Body of pancreas (tissue), 4 donors: Measurements from ENCODE around the gene DPH2. TPM values are rescaled to one million over a fixed set of nuclear protein-coding genes. Genes with fewer than 3 reads are reported as not detected.
A peak's percentile ranks its signal among the peaks of the same experiment; 100 is the strongest.

Experiments
- ATAC-seq: fragments of 150-250 bp; one replicate; pipeline ENCODE4 v1.9.1; 2016
- DNase-seq, 4 donors: peaks; one replicate each; pipeline ENCODE4 v3.0.0-alpha.2; 2019
- H3K27ac ChIP-seq, 4 donors: fragments of 200-600 bp; sonication (generic); 1 replicate in 3 of 4; 2 replicates in 1 of 4; pipeline versions ENCODE4 v1.5.1 to v1.6.1; 2016 to 2019; ENCODE audit warnings: mild to moderate bottlenecking in 1 of 4, mixed read lengths in 1 of 4, moderate library complexity in 1 of 4
- H3K27me3 ChIP-seq, 2 donors: fragments of 200-600 bp; sonication (generic); one replicate each; pipeline ENCODE4 v1.6.0; 2016; ENCODE audit warnings: mild to moderate bottlenecking in 1 of 2
- H3K36me3 ChIP-seq, 2 donors: fragments of 200-600 bp; sonication (generic); replicated peaks in 1 of 2; 2 replicates each; pipeline ENCODE4 v1.5.1; 2016; ENCODE audit warnings: low read depth in 2 of 2; ENCODE audit not compliant: insufficient read depth in 1 of 2
- H3K4me1 ChIP-seq: fragments of 200-600 bp; sonication (generic); one replicate; pipeline ENCODE4 v1.6.0; 2016
- H3K4me3 ChIP-seq, 2 donors: fragments of 200-600 bp; sonication (generic); 1 replicate in 1 of 2; 2 replicates in 1 of 2; pipeline ENCODE4 v1.5.1; 2016 to 2019
- H3K9me3 ChIP-seq, 3 donors: fragments of 200-600 bp; sonication (generic); 1 replicate in 2 of 3; 2 replicates in 1 of 3; pipeline ENCODE4 v1.5.1; 2016
- POLR2A ChIP-seq, 3 donors: fragments of 450-650 bp; IDR thresholded peaks; one replicate each; pipeline ENCODE4 v1.6.1; 2016; ENCODE audit warnings: antibody characterized with exemption in 3 of 3, mild to moderate bottlenecking in 2 of 3
- WGBS, 2 donors: methylation state at CpG; one replicate each; pipeline ENCODE4 v1.1.5; 2017; 5-methylcytosine and 5-hydroxymethylcytosine counted together
- intact Hi-C: fragments of 100-400 bp; cut with DNase I; formaldehyde crosslinking; loops from one replicate; pipeline ENCODE4 v1.15.1; 2023
- total RNA-seq, 2 donors: library from RNA; depleted of rRNA; stranded (reverse); fragments of >200 nt; gene quantifications; one replicate each; pipeline ENCODE4 v1.1.0, GENCODE V29; 2016
- TF ChIP-seq, protein P1 (sequence below), 7 experiments: fragments of 450-650 bp in 4 of 7; fragments of 200-600 bp in 3 of 7; sonication (generic) in 3 of 7; IDR thresholded peaks; one replicate each; pipeline ENCODE4 v1.5.1; 2016 to 2019; ENCODE audit warnings: antibody characterized with exemption in 7 of 7

DPH2 gene
- total RNA-seq, 2 donors from 2014 or later: 25.4 to 35.3 TPM

GRCh38 chr1:43970911-43971310 lies 1.1 kb downstream of the DPH2 start:
- Histone ChIP-seq H3K27me3 (no peaks in the 10 kb centered on the region), H3K27ac (no peak overlapping the region), H3K9me3 (no peaks in the 10 kb centered on the region), H3K4me3 (no peak overlapping the region), H3K36me3 (no peaks in the 10 kb centered on the region), H3K4me1 (peaks cover 32% of the 10 kb centered on the region)
- TF ChIP-seq POLR2A (IDR thresholded peaks at IDR 0.05): no peak
- TF ChIP-seq, protein P1, sequence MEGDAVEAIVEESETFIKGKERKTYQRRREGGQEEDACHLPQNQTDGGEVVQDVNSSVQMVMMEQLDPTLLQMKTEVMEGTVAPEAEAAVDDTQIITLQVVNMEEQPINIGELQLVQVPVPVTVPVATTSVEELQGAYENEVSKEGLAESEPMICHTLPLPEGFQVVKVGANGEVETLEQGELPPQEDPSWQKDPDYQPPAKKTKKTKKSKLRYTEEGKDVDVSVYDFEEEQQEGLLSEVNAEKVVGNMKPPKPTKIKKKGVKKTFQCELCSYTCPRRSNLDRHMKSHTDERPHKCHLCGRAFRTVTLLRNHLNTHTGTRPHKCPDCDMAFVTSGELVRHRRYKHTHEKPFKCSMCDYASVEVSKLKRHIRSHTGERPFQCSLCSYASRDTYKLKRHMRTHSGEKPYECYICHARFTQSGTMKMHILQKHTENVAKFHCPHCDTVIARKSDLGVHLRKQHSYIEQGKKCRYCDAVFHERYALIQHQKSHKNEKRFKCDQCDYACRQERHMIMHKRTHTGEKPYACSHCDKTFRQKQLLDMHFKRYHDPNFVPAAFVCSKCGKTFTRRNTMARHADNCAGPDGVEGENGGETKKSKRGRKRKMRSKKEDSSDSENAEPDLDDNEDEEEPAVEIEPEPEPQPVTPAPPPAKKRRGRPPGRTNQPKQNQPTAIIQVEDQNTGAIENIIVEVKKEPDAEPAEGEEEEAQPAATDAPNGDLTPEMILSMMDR (IDR thresholded peaks at IDR 0.05): no peak
- intact Hi-C loops: no loop called here
- ATAC-seq: no peak
- DNase-seq: no peak
- 57 to 63% methylated on average over 8 to 9 of the region's 9 CpGs for WGBS, 2 donors

- H3K27me3 ChIP-seq: no peaks in the 10 kb centered on the region
- no peak overlapping the region for H3K4me3 ChIP-seq
- intact Hi-C loops: no loop called here
- TF ChIP-seq POLR2A (IDR thresholded peaks at IDR 0.05): no peak
- TF ChIP-seq, protein P1 (IDR thresholded peaks at IDR 0.05): no peak
- no peaks in the 10 kb centered on the region for H3K9me3 ChIP-seq
- no peak overlapping the region for H3K27ac ChIP-seq
- no peak for ATAC-seq
- no peak for DNase-seq
- H3K36me3 ChIP-seq: no peaks in the 10 kb centered on the region
- peaks cover 37% of the 10 kb centered on the region for H3K4me1 ChIP-seq
- WGBS, 2 donors: 92 to 93% methylated on average over 11 to 17 of the region's 17 CpGs
Observed at GRCh38 chr1:43971336-43971980, 1.6 kb downstream of the DPH2 start.

GRCh38 chr1:43973981-43974442 lies 4.2 kb downstream of the DPH2 start:
- Histone ChIP-seq H3K27ac (peak overlapping the region; percentile 88 to 98 (median 94)), H3K27me3 (no peaks in the 10 kb centered on the region), H3K36me3 (peaks cover 0 to 4% of the 10 kb centered on the region in 2 donors), H3K9me3 (no peaks in the 10 kb centered on the region), H3K4me1 (peaks cover 61% of the 10 kb centered on the region), H3K4me3 (peak overlapping the region; percentile 22 to 90)
- DNase-seq (no peak), ATAC-seq (no peak)
- WGBS, 2 donors: 22 to 23% methylated on average over 9 of the region's 9 CpGs
- no peak for TF ChIP-seq POLR2A (IDR thresholded peaks at IDR 0.05)
- TF ChIP-seq, protein P1 (IDR thresholded peaks at IDR 0.05): no peak
- intact Hi-C loops: no loop called here

DNA sequence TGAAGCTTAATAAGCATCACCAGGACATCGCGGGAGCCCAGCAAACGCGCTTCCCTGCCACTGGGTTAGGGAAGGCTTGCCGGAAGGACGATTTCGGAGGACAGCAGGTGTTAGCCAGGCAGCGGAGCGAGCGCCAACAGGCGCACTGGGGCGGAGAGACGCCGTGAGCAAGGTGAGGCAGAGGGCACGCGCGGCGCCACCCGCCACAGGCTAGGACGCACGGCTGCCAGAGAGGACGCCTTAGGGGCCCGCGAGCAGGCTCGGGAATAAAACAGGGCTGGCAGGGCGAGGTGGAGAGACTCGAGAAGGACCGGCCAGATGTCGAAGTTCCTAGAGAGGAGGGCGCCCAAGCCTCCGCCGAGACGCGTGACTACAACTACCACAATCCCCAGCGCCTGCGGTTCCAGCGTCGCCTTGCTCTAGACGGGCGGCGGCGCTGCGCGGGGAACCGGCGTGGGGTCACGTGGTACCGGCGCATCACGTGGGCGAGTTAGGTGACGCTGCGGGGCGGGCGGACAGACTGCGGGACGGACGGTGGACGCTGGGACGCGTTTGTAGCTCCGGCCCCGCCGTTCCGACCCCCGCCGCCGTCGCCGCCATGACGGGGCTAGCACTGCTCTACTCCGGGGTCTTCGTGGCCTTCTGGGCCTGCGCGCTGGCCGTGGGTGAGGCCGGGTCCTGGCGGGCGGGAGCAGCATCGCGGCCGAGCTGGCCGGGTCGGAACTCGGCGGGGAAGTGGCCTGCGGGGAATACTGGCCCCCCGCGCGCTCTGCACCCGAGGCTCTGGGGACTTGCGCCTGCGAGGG lies 4.8 kb downstream of the DPH2 start, which contains the start of gene ATP6V0B:
Gene ATP6V0B (plus strand): TSS at position 518 of the 806 bp plus-strand sequence. CDS start 81 bp downstream, at position 599.
- 0 to 1% methylated on average over 14 to 88 of the region's 93 CpGs for WGBS, 2 donors
- H3K27ac ChIP-seq: peak within 1 kb of the TSS; percentile 88 to 98 (median 94)
- peaks cover 0 to 4% of the 10 kb centered on the region in 2 donors for H3K36me3 ChIP-seq
- peak within 1 kb of the TSS; percentile 71 to 90 for H3K4me3 ChIP-seq
- no peaks in the 10 kb centered on the region for H3K9me3 ChIP-seq
- ATAC-seq: peak; percentile 82
- DNase-seq: peak; percentile 96 to 98 (median 97)
- H3K4me1 ChIP-seq: peaks cover 57% of the 10 kb centered on the region
- intact Hi-C loops: no loop called here
- H3K27me3 ChIP-seq: no peaks in the 10 kb centered on the region
- TF ChIP-seq, protein P1 (IDR thresholded peaks at IDR 0.05): peak in 5 of 7 experiments; percentile 11 to 46 (median 37)
- TF ChIP-seq POLR2A (IDR thresholded peaks at IDR 0.05): peak; percentile 83 to 93 (median 88)
